Coronary artery (tissue), 2 donors: ENCODE measurements around the gene USP24.

Source experiments
- DNase-seq: peaks from one replicate; pipeline ENCODE4 v3.0.0-alpha.2; 2017; ENCODE audit warnings: low spot score
- H3K27ac ChIP-seq, 2 donors: fragments of 200-600 bp; sonication (generic); one replicate each; pipeline ENCODE4 v1.5.1; 2016 to 2019
- H3K4me3 ChIP-seq: fragments of 200-600 bp; sonication (generic); 2 replicates; pipeline ENCODE4 v1.5.1; 2016; ENCODE audit warnings: mild to moderate bottlenecking, moderate library complexity
- TF ChIP-seq, protein P1 (sequence below): fragments of 200-600 bp; sonication (generic); IDR thresholded peaks from one replicate; pipeline ENCODE4 v1.5.1; 2019; ENCODE audit warnings: antibody characterized with exemption

The USP24 gene, protein sequence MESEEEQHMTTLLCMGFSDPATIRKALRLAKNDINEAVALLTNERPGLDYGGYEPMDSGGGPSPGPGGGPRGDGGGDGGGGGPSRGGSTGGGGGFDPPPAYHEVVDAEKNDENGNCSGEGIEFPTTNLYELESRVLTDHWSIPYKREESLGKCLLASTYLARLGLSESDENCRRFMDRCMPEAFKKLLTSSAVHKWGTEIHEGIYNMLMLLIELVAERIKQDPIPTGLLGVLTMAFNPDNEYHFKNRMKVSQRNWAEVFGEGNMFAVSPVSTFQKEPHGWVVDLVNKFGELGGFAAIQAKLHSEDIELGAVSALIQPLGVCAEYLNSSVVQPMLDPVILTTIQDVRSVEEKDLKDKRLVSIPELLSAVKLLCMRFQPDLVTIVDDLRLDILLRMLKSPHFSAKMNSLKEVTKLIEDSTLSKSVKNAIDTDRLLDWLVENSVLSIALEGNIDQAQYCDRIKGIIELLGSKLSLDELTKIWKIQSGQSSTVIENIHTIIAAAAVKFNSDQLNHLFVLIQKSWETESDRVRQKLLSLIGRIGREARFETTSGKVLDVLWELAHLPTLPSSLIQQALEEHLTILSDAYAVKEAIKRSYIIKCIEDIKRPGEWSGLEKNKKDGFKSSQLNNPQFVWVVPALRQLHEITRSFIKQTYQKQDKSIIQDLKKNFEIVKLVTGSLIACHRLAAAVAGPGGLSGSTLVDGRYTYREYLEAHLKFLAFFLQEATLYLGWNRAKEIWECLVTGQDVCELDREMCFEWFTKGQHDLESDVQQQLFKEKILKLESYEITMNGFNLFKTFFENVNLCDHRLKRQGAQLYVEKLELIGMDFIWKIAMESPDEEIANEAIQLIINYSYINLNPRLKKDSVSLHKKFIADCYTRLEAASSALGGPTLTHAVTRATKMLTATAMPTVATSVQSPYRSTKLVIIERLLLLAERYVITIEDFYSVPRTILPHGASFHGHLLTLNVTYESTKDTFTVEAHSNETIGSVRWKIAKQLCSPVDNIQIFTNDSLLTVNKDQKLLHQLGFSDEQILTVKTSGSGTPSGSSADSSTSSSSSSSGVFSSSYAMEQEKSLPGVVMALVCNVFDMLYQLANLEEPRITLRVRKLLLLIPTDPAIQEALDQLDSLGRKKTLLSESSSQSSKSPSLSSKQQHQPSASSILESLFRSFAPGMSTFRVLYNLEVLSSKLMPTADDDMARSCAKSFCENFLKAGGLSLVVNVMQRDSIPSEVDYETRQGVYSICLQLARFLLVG (N-terminal part only)

GRCh38 chr1:55215194-55216021 lies at the start of gene USP24:
USP24 (minus strand) TSS chr1:55215364; CDS start chr1:55215113, 251 bp downstream.
- DNase-seq: peak; percentile 81
- Histone ChIP-seq H3K27ac (peak within 1 kb of the TSS; percentile 96 to 97), H3K4me3 (peak within 1 kb of the TSS; percentile 95)
- TF ChIP-seq, protein P1, sequence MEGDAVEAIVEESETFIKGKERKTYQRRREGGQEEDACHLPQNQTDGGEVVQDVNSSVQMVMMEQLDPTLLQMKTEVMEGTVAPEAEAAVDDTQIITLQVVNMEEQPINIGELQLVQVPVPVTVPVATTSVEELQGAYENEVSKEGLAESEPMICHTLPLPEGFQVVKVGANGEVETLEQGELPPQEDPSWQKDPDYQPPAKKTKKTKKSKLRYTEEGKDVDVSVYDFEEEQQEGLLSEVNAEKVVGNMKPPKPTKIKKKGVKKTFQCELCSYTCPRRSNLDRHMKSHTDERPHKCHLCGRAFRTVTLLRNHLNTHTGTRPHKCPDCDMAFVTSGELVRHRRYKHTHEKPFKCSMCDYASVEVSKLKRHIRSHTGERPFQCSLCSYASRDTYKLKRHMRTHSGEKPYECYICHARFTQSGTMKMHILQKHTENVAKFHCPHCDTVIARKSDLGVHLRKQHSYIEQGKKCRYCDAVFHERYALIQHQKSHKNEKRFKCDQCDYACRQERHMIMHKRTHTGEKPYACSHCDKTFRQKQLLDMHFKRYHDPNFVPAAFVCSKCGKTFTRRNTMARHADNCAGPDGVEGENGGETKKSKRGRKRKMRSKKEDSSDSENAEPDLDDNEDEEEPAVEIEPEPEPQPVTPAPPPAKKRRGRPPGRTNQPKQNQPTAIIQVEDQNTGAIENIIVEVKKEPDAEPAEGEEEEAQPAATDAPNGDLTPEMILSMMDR: no peak

- TF ChIP-seq, protein P1: no peak
- DNase-seq: no peak
- Histone ChIP-seq H3K27ac (no peak overlapping the region), H3K4me3 (no peak overlapping the region)
Measured at GRCh38 chr1:55262822-55263221, 47.7 kb upstream of the USP24 start.

GRCh38 chr1:55259911-55260609 lies 44.9 kb upstream of the USP24 start:
- no peak for DNase-seq
- H3K27ac ChIP-seq: no peak overlapping the region
- TF ChIP-seq, protein P1: no peak
- no peak overlapping the region for H3K4me3 ChIP-seq

DNA sequence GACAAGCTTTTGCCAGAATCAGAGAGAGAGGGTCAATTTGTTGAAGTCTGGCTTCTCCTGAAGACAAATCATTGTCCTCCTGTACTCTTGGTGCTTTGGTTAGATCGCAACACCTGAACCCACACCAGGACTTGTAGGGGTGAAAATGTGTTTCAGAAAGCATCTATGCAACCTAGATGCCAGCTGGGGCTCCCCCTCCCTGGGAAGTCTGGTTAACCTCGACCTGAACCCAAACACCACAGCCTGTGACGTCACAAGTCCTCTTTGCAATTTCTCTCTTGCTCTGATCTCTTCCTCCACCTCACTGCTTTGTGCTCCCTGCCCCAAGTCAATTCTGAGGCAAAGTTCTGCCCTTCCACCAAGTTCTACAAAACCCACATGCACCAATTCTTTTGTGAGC lies 42.8 kb upstream of the USP24 start:
- H3K27ac ChIP-seq: no peak overlapping the region
- no peak for DNase-seq
- TF ChIP-seq, protein P1: no peak
- no peak overlapping the region for H3K4me3 ChIP-seq

- no peak overlapping the region for H3K4me3 ChIP-seq
- TF ChIP-seq, protein P1: no peak
Measured at GRCh38 chr1:55255901-55256300, 40.7 kb upstream of the USP24 start.

More at GRCh38 chr1:55255901-55256300, 40.7 kb upstream of the USP24 start:
- DNase-seq: no peak
- H3K27ac ChIP-seq: no peak overlapping the region
